Neural progenitor cell (in vitro differentiated cells): ENCODE measurements around the gene MARCHF6.

Experiments
- CTCF ChIP-seq: fragments of 200-600 bp; sonication (generic); IDR thresholded peaks from 2 replicates; pipeline ENCODE4 v1.5.1; 2017; ENCODE audit warnings: antibody characterized with exemption, mild to moderate bottlenecking
- EZH2 ChIP-seq: fragments of 200-600 bp; sonication (generic); IDR thresholded peaks from 2 replicates; pipeline ENCODE4 v1.6.1; 2017; ENCODE audit warnings: antibody characterized with exemption, mild to moderate bottlenecking, moderate library complexity
- EZH2phosphoT487 ChIP-seq: fragments of 200-600 bp; sonication (generic); IDR thresholded peaks from 2 replicates; pipeline ENCODE4 v1.6.1; 2017; ENCODE audit warnings: antibody characterized with exemption

GRCh38 chr5:10306114-10306513 lies 47.4 kb upstream of the MARCHF6 start:
- TF ChIP-seq CTCF (no peak), EZH2phosphoT487 (no peak), EZH2 (no peak)
